Neural cell (in vitro differentiated cells): Measurements from ENCODE around the gene EIF2S2. TPM values are rescaled to one million over a fixed set of nuclear protein-coding genes. Genes with fewer than 3 reads are reported as not detected.

Experiments used
- H2AFZ ChIP-seq: fragments of 200-600, 300-800 bp; sonication (generic), shearing (Covaris generic); 2 replicates; pipeline ENCODE4 v1.6.0; 2014; ENCODE audit warnings: low read depth, mild to moderate bottlenecking, antibody characterized with exemption, low read length, moderate library complexity
- H3F3A ChIP-seq: fragments of 200-600 bp; shearing (Covaris generic); 2 replicates; pipeline ENCODE4 v1.6.1; 2016; ENCODE audit warnings: mild to moderate bottlenecking, moderate library complexity, mixed read lengths, antibody characterized with exemption, low read length; ENCODE audit not compliant: insufficient read depth, poor library complexity, severe bottlenecking
- H3K27ac ChIP-seq: fragments of 200-600, 300-800 bp; sonication (generic), shearing (Covaris generic); 2 replicates; pipeline ENCODE4 v1.5.1; 2014; ENCODE audit warnings: mild to moderate bottlenecking, low read length, moderate library complexity
- H3K27me3 ChIP-seq: fragments of 300-800, 200-600 bp; sonication (generic), shearing (Covaris generic); 2 replicates; pipeline ENCODE4 v1.6.0; 2014; ENCODE audit warnings: mild to moderate bottlenecking, low read depth, low read length, moderate library complexity; ENCODE audit not compliant: insufficient read depth
- H3K36me3 ChIP-seq: fragments of 300-800, 200-600 bp; sonication (generic), shearing (Covaris generic); 2 replicates; pipeline ENCODE4 v1.5.1; 2014; ENCODE audit warnings: mild to moderate bottlenecking, antibody characterized with exemption, low read length, moderate library complexity; ENCODE audit not compliant: insufficient read depth
- H3K4me2 ChIP-seq: fragments of 300-800, 200-600 bp; sonication (generic), shearing (Covaris generic); 2 replicates; pipeline ENCODE4 v1.6.0; 2014; ENCODE audit warnings: mild to moderate bottlenecking, low read length
- H3K4me3 ChIP-seq: fragments of 300-800, 200-600 bp; sonication (generic), shearing (Covaris generic); 2 replicates; pipeline ENCODE4 v1.5.1; 2014; ENCODE audit warnings: mild to moderate bottlenecking, low read length, moderate library complexity
- H3K79me2 ChIP-seq: fragments of 200-600 bp; shearing (Covaris generic); replicated peaks from 2 replicates; pipeline ENCODE4 v1.6.0; 2014; ENCODE audit warnings: mild to moderate bottlenecking, low read length, moderate library complexity; ENCODE audit not compliant: insufficient read depth
- H3K9ac ChIP-seq: fragments of 300-800, 200-600 bp; sonication (generic), shearing (Covaris generic); 2 replicates; pipeline ENCODE4 v1.6.1; 2016; ENCODE audit warnings: mild to moderate bottlenecking, low read length, mixed read lengths
- H3K9me2 ChIP-seq: fragments of 200-600 bp; shearing (Covaris generic); 2 replicates; pipeline ENCODE4 v1.6.1; 2016; ENCODE audit warnings: mild to moderate bottlenecking, low read length, mixed read lengths; ENCODE audit not compliant: insufficient read depth
- H3K9me3 ChIP-seq: fragments of 200-600, 300-800 bp; sonication (generic), shearing (Covaris generic); 2 replicates; pipeline ENCODE4 v1.6.1; 2016; ENCODE audit warnings: mild to moderate bottlenecking, mixed run types, low read length, moderate library complexity, mixed read lengths
- H4K20me1 ChIP-seq: fragments of 200-600 bp; shearing (Covaris generic); 2 replicates; pipeline ENCODE4 v1.6.1; 2016; ENCODE audit warnings: mild to moderate bottlenecking, mixed run types; ENCODE audit not compliant: insufficient read depth
- CTCF ChIP-seq: fragments of 450-650 bp; IDR thresholded peaks from 2 replicates; pipeline ENCODE4 v1.5.1; 2014; ENCODE audit warnings: antibody characterized with exemption, mild to moderate bottlenecking, moderate library complexity; ENCODE audit not compliant: poor library complexity, severe bottlenecking
- EP300 ChIP-seq: fragments of 450-650 bp; conservative IDR thresholded peaks from 2 replicates; pipeline ENCODE4 v1.6.1; 2014; ENCODE audit warnings: antibody characterized with exemption, mild to moderate bottlenecking, moderate library complexity; ENCODE audit not compliant: poor library complexity, severe bottlenecking
- EZH2 ChIP-seq: fragments of 200-600, 300-800 bp; shearing (Covaris generic), sonication (generic); IDR thresholded peaks from 2 replicates; pipeline ENCODE4 v1.6.1; 2014; ENCODE audit warnings: antibody characterized with exemption, low read length, borderline replicate concordance, mild to moderate bottlenecking; ENCODE audit not compliant: insufficient read depth, poor library complexity, severe bottlenecking
- MXI1 ChIP-seq: fragments of 450-650 bp; conservative IDR thresholded peaks from 2 replicates; pipeline ENCODE4 v1.6.1; 2014; ENCODE audit warnings: antibody characterized with exemption, mild to moderate bottlenecking; ENCODE audit not compliant: poor library complexity, severe bottlenecking
- POLR2AphosphoS5 ChIP-seq: IDR thresholded peaks from 2 replicates; pipeline ENCODE4 v1.6.1; 2012
- RAD21 ChIP-seq: fragments of 450-650 bp; conservative IDR thresholded peaks from 2 replicates; pipeline ENCODE4 v1.6.1; 2014; ENCODE audit warnings: antibody characterized with exemption, mild to moderate bottlenecking, moderate library complexity
- REST ChIP-seq: IDR thresholded peaks from 2 replicates; pipeline ENCODE4 v1.6.1; 2012; ENCODE audit warnings: borderline replicate concordance
- SMC3 ChIP-seq: fragments of 450-650 bp; conservative IDR thresholded peaks from 2 replicates; pipeline ENCODE4 v1.6.1; 2014; ENCODE audit warnings: antibody characterized with exemption, mild to moderate bottlenecking, moderate library complexity; ENCODE audit not compliant: poor library complexity
- TAF1 ChIP-seq: IDR thresholded peaks from 2 replicates; pipeline ENCODE4 v1.6.1; 2012; ENCODE audit warnings: low read depth
- polyA plus RNA-seq: library from polyadenylated mRNA; depleted of rRNA; stranded (reverse); fragments of >200 nt; gene quantifications from 2 replicates; pipeline ENCODE4 v1.2.3, GENCODE V29; 2014

EIF2S2 gene
- polyA plus RNA-seq, 1 donor from 2014 or later, result 62.6 TPM

GRCh38 chr20:34104059-34104458 lies 8.0 kb downstream of the EIF2S2 start:
- TF ChIP-seq REST (no peak), TAF1 (no peak), CTCF (no peak), POLR2AphosphoS5 (no peak), SMC3 (no peak), EP300 (no peak), RAD21 (no peak), MXI1 (no peak), EZH2 (no peak)
- H3K4me3 ChIP-seq, result no peak overlapping the region
- no peak overlapping the region for H3K9ac ChIP-seq
- H3K36me3 ChIP-seq, result peaks cover 21% of the 10 kb centered on the region
- H3K9me2 ChIP-seq, result no peaks in the 10 kb centered on the region
- H3K27ac ChIP-seq, result no peak overlapping the region
- peaks cover 37% of the 10 kb centered on the region for H3K79me2 ChIP-seq
- no peaks in the 10 kb centered on the region for H3K9me3 ChIP-seq
- no peak overlapping the region for H2AFZ ChIP-seq
- no peaks in the 10 kb centered on the region for H3F3A ChIP-seq
- H4K20me1 ChIP-seq, result no peaks in the 10 kb centered on the region
- H3K27me3 ChIP-seq, result no peaks in the 10 kb centered on the region
- H3K4me2 ChIP-seq, result no peak overlapping the region

- H3K9ac ChIP-seq, result no peak overlapping the region
- H3F3A ChIP-seq, result no peaks in the 10 kb centered on the region
- no peaks in the 10 kb centered on the region for H3K27me3 ChIP-seq
- H3K27ac ChIP-seq, result no peak overlapping the region
- H4K20me1 ChIP-seq, result no peaks in the 10 kb centered on the region
- H3K9me3 ChIP-seq, result no peaks in the 10 kb centered on the region
- no peaks in the 10 kb centered on the region for H3K9me2 ChIP-seq
- H3K36me3 ChIP-seq, result peaks cover 21% of the 10 kb centered on the region
- no peak overlapping the region for H3K4me3 ChIP-seq
- H3K4me2 ChIP-seq, result no peak overlapping the region
- H2AFZ ChIP-seq, result no peak overlapping the region
- H3K79me2 ChIP-seq, result peaks cover 25% of the 10 kb centered on the region
- no peak for TF ChIP-seq MXI1
- TF ChIP-seq RAD21, result no peak
- no peak for TF ChIP-seq POLR2AphosphoS5
- no peak for TF ChIP-seq EP300
- TF ChIP-seq TAF1, result no peak
- no peak for TF ChIP-seq CTCF
- TF ChIP-seq EZH2, result no peak
- TF ChIP-seq SMC3, result no peak
- TF ChIP-seq REST, result no peak
These were observed 9.7 kb downstream of the EIF2S2 start for GRCh38 chr20:34102342-34102741.
